A549 treated with AZD2906 at 1 μM for 4 hours (cell line): ENCODE data around the gene METTL23. TPM values are rescaled to one million over a fixed set of nuclear protein-coding genes. Genes with fewer than 3 reads are reported as not detected.

Experiments used
- total RNA-seq: library from RNA; stranded (reverse); fragments of 200-300 nt; extraction: Qiagen RNA extraction; gene quantifications from 5 replicates; pipeline ENCODE4 v1.2.3, GENCODE V29; 2022

Gene METTL23
- 54.0 to 64.4 TPM (median 59.5 TPM) in 5 replicates for total RNA-seq

GRCh38 chr17:76726776-76727718 is at the start of gene METTL23:
Gene METTL23 (plus strand): TSS chr17:76726839. CDS start chr17:76729711, 2,872 bp downstream.

GRCh38 chr17:76710863-76711611 is 15.6 kb upstream of the METTL23 start, which contains the start of gene MXRA7:
Gene MXRA7 (minus strand): TSS chr17:76710965. CDS start chr17:76710946, 19 bp downstream.

GRCh38 chr17:76726231-76726775 is 336 bp upstream of the METTL23 start, which contains the start of gene JMJD6:
Gene JMJD6 (minus strand): TSS chr17:76726606. CDS start chr17:76726475, 131 bp downstream.

GRCh38 chr17:76737082-76737675 is 10.5 kb downstream of the METTL23 start, which contains the start of gene SRSF2:
Gene SRSF2 (minus strand): TSS chr17:76737331. CDS start chr17:76737160, 171 bp downstream.

GRCh38 chr17:76737676-76738467 is 11.2 kb downstream of the METTL23 start, which contains the start of gene MFSD11:
Gene MFSD11 (plus strand): TSS chr17:76738119. CDS start chr17:76738353, 234 bp downstream.

Other genes with a start within 250 kb of the METTL23 start
- gene RHBDF2, start 225.4 kb upstream of the METTL23 start, total RNA-seq, result 54.6 to 64.5 TPM (median 61.4 TPM) in 5 replicates
- gene CYGB, start 189.1 kb upstream of the METTL23 start, total RNA-seq, result 0.88 to 1.7 TPM (median 1.2 TPM) in 5 replicates
- gene PRCD, start 186.8 kb upstream of the METTL23 start, total RNA-seq, result not detected in 5 replicates
- gene ST6GALNAC2, start 141.0 kb upstream of the METTL23 start, total RNA-seq, result 0.37 to 0.46 TPM (median 0.42 TPM) in 5 replicates
- gene ST6GALNAC1, start 83.1 kb upstream of the METTL23 start, total RNA-seq, result 0.20 to 0.28 TPM (median 0.26 TPM) in 5 replicates
- gene MXRA7, start 15.9 kb upstream of the METTL23 start, total RNA-seq, result 62.0 to 65.0 TPM (median 64.4 TPM) in 5 replicates
- gene JMJD6, start 233 bp upstream of the METTL23 start, total RNA-seq, result 77.3 to 80.6 TPM (median 78.6 TPM) in 5 replicates
- 408 to 455 TPM (median 433 TPM) in 5 replicates for gene SRSF2, start 10.5 kb downstream of the METTL23 start, total RNA-seq
- 19.8 to 21.5 TPM (median 20.3 TPM) in 5 replicates for gene MFSD11, start 11.3 kb downstream of the METTL23 start, total RNA-seq
- 16.8 to 21.4 TPM (median 20.1 TPM) in 5 replicates for gene MGAT5B, start 141.6 kb downstream of the METTL23 start, total RNA-seq